Measurements from ENCODE around the gene GPC5.

GRCh38 chr13:91649456-91649855, 251.0 kb downstream of the GPC5 start:
- TF ChIP-seq CTCF (IDR thresholded peaks at IDR 0.05; ENCODE audit: control extremely low read depth in 1 of 3, insufficient read depth in 1 of 3, low read depth in 1 of 3, low read length in 3 of 3) (no peak), CBX8 (IDR thresholded peaks at IDR 0.05; ENCODE audit: borderline replicate concordance, low read depth, low read length) (no peak), CEBPB (IDR thresholded peaks at IDR 0.05; ENCODE audit: low read depth, low read length) (no peak), EZH2 (IDR thresholded peaks at IDR 0.05; ENCODE audit: low read depth, low read length, severe bottlenecking) (no peak), POLR2AphosphoS5 (IDR thresholded peaks at IDR 0.05; ENCODE audit: low read depth, low read length) (no peak), EP300 (IDR thresholded peaks at IDR 0.05; ENCODE audit: borderline replicate concordance in 1 of 2, low read depth in 2 of 2, low read length in 2 of 2) (no peak), POLR2A (IDR thresholded peaks at IDR 0.05; ENCODE audit: control extremely low read depth in 1 of 2, low read depth in 2 of 2, low read length in 2 of 2) (no peak), E2F6 (IDR thresholded peaks at IDR 0.05) (no peak), HDAC6 (IDR thresholded peaks at IDR 0.05; ENCODE audit: low read depth, low read length) (no peak), TEAD4 (IDR thresholded peaks at IDR 0.05; ENCODE audit: low read depth, low read length) (no peak)

Measured in H1 (cell line).